ENCODE measurements around the gene RNF157. TPM values are rescaled to one million over a fixed set of nuclear protein-coding genes. Genes with fewer than 3 reads are reported as not detected.

RNF157 gene
- total RNA-seq, 1 experiment from 2014 or later: 11.2 TPM

DNA sequence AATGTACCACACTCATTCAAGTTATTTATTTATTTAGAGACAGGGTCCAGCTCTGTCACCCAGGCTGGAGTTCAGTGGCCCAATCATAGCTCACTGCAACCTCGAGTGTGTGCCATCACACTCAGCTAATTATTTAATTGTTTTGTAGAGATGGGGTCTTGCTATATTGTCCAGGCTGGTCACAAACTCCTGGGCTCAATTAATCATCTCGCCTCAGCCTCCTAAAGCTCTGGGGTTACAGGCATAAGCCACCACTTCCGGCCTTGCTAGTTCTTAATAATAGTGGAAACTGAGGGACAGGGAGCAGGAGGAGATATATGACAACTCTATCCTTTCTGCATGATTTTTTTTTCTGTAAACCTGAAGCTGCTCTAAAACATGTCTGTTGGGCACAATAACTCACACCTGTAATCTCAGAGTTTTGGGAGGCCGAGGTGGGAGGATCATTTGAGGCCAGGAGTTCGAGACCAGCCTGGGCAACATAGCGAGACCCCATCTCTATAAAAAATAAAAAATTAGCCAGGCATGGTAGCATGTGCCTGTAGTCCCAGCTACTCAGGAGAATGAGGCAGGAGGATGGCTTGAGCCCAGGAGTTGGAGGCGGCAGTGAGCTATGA is 125.0 kb downstream of the RNF157 start (continued):
- TF ChIP-seq, protein P1, sequence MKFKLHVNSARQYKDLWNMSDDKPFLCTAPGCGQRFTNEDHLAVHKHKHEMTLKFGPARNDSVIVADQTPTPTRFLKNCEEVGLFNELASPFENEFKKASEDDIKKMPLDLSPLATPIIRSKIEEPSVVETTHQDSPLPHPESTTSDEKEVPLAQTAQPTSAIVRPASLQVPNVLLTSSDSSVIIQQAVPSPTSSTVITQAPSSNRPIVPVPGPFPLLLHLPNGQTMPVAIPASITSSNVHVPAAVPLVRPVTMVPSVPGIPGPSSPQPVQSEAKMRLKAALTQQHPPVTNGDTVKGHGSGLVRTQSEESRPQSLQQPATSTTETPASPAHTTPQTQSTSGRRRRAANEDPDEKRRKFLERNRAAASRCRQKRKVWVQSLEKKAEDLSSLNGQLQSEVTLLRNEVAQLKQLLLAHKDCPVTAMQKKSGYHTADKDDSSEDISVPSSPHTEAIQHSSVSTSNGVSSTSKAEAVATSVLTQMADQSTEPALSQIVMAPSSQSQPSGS (CRISPR knock-in tag; IDR thresholded peaks at IDR 0.05; ENCODE audit: borderline replicate concordance, low read depth): no peak
- no peak for TF ChIP-seq ZNF423 (CRISPR knock-in tag; IDR thresholded peaks at IDR 0.05)
- TF ChIP-seq, protein P2, sequence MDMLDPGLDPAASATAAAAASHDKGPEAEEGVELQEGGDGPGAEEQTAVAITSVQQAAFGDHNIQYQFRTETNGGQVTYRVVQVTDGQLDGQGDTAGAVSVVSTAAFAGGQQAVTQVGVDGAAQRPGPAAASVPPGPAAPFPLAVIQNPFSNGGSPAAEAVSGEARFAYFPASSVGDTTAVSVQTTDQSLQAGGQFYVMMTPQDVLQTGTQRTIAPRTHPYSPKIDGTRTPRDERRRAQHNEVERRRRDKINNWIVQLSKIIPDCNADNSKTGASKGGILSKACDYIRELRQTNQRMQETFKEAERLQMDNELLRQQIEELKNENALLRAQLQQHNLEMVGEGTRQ (CRISPR knock-in tag; IDR thresholded peaks at IDR 0.05): no peak
- no peak for TF ChIP-seq TEAD1 (CRISPR knock-in tag; IDR thresholded peaks at IDR 0.05)
- no peak for TF ChIP-seq ATF6 (CRISPR knock-in tag; IDR thresholded peaks at IDR 0.05)
- TF ChIP-seq IRF2 (CRISPR knock-in tag; IDR thresholded peaks at IDR 0.05; ENCODE audit: borderline replicate concordance, low read depth): no peak
- no peak for TF ChIP-seq ZSCAN18 (CRISPR knock-in tag; IDR thresholded peaks at IDR 0.05)
- TF ChIP-seq, protein P3, sequence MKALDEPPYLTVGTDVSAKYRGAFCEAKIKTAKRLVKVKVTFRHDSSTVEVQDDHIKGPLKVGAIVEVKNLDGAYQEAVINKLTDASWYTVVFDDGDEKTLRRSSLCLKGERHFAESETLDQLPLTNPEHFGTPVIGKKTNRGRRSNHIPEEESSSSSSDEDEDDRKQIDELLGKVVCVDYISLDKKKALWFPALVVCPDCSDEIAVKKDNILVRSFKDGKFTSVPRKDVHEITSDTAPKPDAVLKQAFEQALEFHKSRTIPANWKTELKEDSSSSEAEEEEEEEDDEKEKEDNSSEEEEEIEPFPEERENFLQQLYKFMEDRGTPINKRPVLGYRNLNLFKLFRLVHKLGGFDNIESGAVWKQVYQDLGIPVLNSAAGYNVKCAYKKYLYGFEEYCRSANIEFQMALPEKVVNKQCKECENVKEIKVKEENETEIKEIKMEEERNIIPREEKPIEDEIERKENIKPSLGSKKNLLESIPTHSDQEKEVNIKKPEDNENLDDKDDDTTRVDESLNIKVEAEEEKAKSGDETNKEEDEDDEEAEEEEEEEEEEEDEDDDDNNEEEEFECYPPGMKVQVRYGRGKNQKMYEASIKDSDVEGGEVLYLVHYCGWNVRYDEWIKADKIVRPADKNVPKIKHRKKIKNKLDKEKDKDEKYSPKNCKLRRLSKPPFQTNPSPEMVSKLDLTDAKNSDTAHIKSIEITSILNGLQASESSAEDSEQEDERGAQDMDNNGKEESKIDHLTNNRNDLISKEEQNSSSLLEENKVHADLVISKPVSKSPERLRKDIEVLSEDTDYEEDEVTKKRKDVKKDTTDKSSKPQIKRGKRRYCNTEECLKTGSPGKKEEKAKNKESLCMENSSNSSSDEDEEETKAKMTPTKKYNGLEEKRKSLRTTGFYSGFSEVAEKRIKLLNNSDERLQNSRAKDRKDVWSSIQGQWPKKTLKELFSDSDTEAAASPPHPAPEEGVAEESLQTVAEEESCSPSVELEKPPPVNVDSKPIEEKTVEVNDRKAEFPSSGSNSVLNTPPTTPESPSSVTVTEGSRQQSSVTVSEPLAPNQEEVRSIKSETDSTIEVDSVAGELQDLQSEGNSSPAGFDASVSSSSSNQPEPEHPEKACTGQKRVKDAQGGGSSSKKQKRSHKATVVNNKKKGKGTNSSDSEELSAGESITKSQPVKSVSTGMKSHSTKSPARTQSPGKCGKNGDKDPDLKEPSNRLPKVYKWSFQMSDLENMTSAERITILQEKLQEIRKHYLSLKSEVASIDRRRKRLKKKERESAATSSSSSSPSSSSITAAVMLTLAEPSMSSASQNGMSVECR (CRISPR knock-in tag; IDR thresholded peaks at IDR 0.05; ENCODE audit: borderline replicate concordance): no peak
- TF ChIP-seq MAX (CRISPR knock-in tag; IDR thresholded peaks at IDR 0.05): no peak

- CTCF ChIA-PET: interaction anchor here (1.2 to 1.7 kb wide), 3 partner anchors 9 to 168 kb away, joined by 3 to 6 read pairs (median 4); no protein-coding TSS in a partner anchor
- Mint-ChIP-seq H3K27me3 (ENCODE audit: low read depth) (no peaks in the 10 kb centered on the region), H3K36me3 (no peaks in the 10 kb centered on the region; the same call in 1 of the 2 replicates), H3K4me3 (no peak overlapping the region), H3K4me1 (peaks cover 3% of the 10 kb centered on the region; the same call in 1 of the 2 replicates), H3K27ac (no peak overlapping the region), H3K9me3 (peaks cover 5% of the 10 kb centered on the region)
- no peak for ATAC-seq
- POLR2A ChIA-PET: no interaction called here
- DNase-seq (ENCODE audit: low spot score): no peak
- no peak for TF ChIP-seq MAX (CRISPR knock-in tag; IDR thresholded peaks at IDR 0.05)
- TF ChIP-seq TP53 (CRISPR knock-in tag; IDR thresholded peaks at IDR 0.05): no peak
- no peak for TF ChIP-seq SP1 (CRISPR knock-in tag; conservative IDR thresholded peaks at IDR 0.05)
- no peak for TF ChIP-seq PRDM15 (CRISPR knock-in tag; IDR thresholded peaks at IDR 0.05)
- no peak for TF ChIP-seq CTCF (IDR thresholded peaks at IDR 0.05)
- TF ChIP-seq, protein P4, sequence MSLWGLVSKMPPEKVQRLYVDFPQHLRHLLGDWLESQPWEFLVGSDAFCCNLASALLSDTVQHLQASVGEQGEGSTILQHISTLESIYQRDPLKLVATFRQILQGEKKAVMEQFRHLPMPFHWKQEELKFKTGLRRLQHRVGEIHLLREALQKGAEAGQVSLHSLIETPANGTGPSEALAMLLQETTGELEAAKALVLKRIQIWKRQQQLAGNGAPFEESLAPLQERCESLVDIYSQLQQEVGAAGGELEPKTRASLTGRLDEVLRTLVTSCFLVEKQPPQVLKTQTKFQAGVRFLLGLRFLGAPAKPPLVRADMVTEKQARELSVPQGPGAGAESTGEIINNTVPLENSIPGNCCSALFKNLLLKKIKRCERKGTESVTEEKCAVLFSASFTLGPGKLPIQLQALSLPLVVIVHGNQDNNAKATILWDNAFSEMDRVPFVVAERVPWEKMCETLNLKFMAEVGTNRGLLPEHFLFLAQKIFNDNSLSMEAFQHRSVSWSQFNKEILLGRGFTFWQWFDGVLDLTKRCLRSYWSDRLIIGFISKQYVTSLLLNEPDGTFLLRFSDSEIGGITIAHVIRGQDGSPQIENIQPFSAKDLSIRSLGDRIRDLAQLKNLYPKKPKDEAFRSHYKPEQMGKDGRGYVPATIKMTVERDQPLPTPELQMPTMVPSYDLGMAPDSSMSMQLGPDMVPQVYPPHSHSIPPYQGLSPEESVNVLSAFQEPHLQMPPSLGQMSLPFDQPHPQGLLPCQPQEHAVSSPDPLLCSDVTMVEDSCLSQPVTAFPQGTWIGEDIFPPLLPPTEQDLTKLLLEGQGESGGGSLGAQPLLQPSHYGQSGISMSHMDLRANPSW (CRISPR knock-in tag; conservative IDR thresholded peaks at IDR 0.05; ENCODE audit: low read depth): no peak
- no peak for TF ChIP-seq ZNF138 (CRISPR knock-in tag; conservative IDR thresholded peaks at IDR 0.05)
Measured at GRCh38 chr17:76111956-76112355, 128.3 kb downstream of the RNF157 start.
